Aorta (tissue), 5 donors: Measurements from ENCODE around the gene MDP1. TPM values are rescaled to one million over a fixed set of nuclear protein-coding genes. Genes with fewer than 3 reads are reported as not detected.

Experiments
- ATAC-seq: fragments of 200-7000 bp; cut with Tn5 transposase; one replicate; pipeline ENCODE4 v1.9.1; 2022; ENCODE audit warnings: moderate library complexity; ENCODE audit not compliant: low FRiP score
- DNase-seq, 2 donors: peaks; one replicate each; pipeline ENCODE4 v3.0.0-alpha.2; 2020
- H3K27ac ChIP-seq, 2 donors: one replicate each; pipeline ENCODE4 v1.5.1; 2013; ENCODE audit warnings: low read length in 2 of 2, mild to moderate bottlenecking in 2 of 2, moderate library complexity in 2 of 2, control low read depth in 1 of 2, inconsistent platforms in 1 of 2, low read depth in 1 of 2
- H3K27me3 ChIP-seq, 2 donors: one replicate each; pipeline ENCODE4 v1.6.1; 2013; ENCODE audit warnings: control low read depth in 1 of 2, low read length in 1 of 2, mild to moderate bottlenecking in 1 of 2, moderate library complexity in 1 of 2; ENCODE audit not compliant: insufficient read depth in 2 of 2, control insufficient read depth in 1 of 2
- H3K36me3 ChIP-seq, 2 donors: one replicate each; pipeline ENCODE4 v1.6.1; 2013; ENCODE audit warnings: control low read depth in 1 of 2, low read length in 1 of 2, mild to moderate bottlenecking in 1 of 2; ENCODE audit not compliant: insufficient read depth in 2 of 2, control insufficient read depth in 1 of 2
- H3K4me1 ChIP-seq, 2 donors: one replicate each; pipeline ENCODE4 v1.6.1; 2013; ENCODE audit warnings: low read length in 2 of 2, control low read depth in 1 of 2, mild to moderate bottlenecking in 1 of 2, moderate library complexity in 1 of 2; ENCODE audit not compliant: insufficient read depth in 2 of 2, control insufficient read depth in 1 of 2
- H3K4me3 ChIP-seq, 2 donors: one replicate each; pipeline ENCODE4 v1.5.1; 2013; ENCODE audit warnings: low read length in 2 of 2, control low read depth in 1 of 2, mild to moderate bottlenecking in 1 of 2
- H3K9me3 ChIP-seq: one replicate; pipeline ENCODE4 v1.6.1; 2013; ENCODE audit warnings: mild to moderate bottlenecking, low read length; ENCODE audit not compliant: control insufficient read depth
- WGBS, 2 donors: extraction: QIAGEN DNeasy Blood & Tissue Kit; methylation state at CpG; one replicate each; pipeline ENCODE4 v1.1.7; 2013; 5-methylcytosine and 5-hydroxymethylcytosine counted together
- intact Hi-C, 2 donors: fragments of 100-400 bp; cut with DNase I; formaldehyde crosslinking; loops; one replicate each; pipeline versions ENCODE4 v1.14.2 to v1.15.0; 2022
- polyA plus RNA-seq, 2 donors: library from polyadenylated mRNA; stranded (reverse); fragments of 200-250 nt; gene quantifications; one replicate each; pipeline ENCODE4 v1.2.3, GENCODE V29; 2013
- total RNA-seq, 2 donors: library from RNA; stranded (reverse); fragmentation: NEBNext Ultra II Directional; extraction: Animal tissue kit (Norgen Biotek cat#: 25700); gene quantifications; one replicate each; pipeline ENCODE4 v1.2.1, GENCODE V29; 2021
- donor health status: healthy with polysubstance abuse.
- donor health status: Bipolar disorder and iron deficiency.
- donor health status: DM: no; HTN: no; CAD: no.
- donor health status: DM: no; HTN: no; CAD: no.
- donor health status: DM: yes; HTN: yes; CAD: no.

Gene MDP1
- total and polyA plus RNA-seq, 4 donors = 15.2 to 49.6 (median 29.1) TPM

GRCh38 chr14:24260026-24260779 is 44.3 kb upstream of the MDP1 start:
- 89% methylated on average over 16 of the region's 16 CpGs for WGBS, 2 donors
- DNase-seq (no peak), ATAC-seq (no peak)
- no peaks in the 10 kb centered on the region for H3K27me3 ChIP-seq
- no peak overlapping the region for H3K4me3 ChIP-seq
- H3K9me3 ChIP-seq = no peaks in the 10 kb centered on the region
- H3K27ac ChIP-seq = no peak overlapping the region
- no peaks in the 10 kb centered on the region for H3K36me3 ChIP-seq
- intact Hi-C loops = no loop called here
- H3K4me1 ChIP-seq = no peaks in the 10 kb centered on the region

GRCh38 chr14:24259282-24260025 is 43.6 kb upstream of the MDP1 start:
- no peaks in the 10 kb centered on the region for H3K9me3 ChIP-seq
- H3K27me3 ChIP-seq = no peaks in the 10 kb centered on the region
- H3K4me1 ChIP-seq = no peaks in the 10 kb centered on the region
- no peak for DNase-seq
- WGBS, 2 donors = 61 to 67% methylated on average over 16 of the region's 16 CpGs
- no peak overlapping the region for H3K27ac ChIP-seq
- H3K36me3 ChIP-seq = no peaks in the 10 kb centered on the region
- intact Hi-C loops = no loop called here
- ATAC-seq = no peak
- no peak overlapping the region for H3K4me3 ChIP-seq

DNA sequence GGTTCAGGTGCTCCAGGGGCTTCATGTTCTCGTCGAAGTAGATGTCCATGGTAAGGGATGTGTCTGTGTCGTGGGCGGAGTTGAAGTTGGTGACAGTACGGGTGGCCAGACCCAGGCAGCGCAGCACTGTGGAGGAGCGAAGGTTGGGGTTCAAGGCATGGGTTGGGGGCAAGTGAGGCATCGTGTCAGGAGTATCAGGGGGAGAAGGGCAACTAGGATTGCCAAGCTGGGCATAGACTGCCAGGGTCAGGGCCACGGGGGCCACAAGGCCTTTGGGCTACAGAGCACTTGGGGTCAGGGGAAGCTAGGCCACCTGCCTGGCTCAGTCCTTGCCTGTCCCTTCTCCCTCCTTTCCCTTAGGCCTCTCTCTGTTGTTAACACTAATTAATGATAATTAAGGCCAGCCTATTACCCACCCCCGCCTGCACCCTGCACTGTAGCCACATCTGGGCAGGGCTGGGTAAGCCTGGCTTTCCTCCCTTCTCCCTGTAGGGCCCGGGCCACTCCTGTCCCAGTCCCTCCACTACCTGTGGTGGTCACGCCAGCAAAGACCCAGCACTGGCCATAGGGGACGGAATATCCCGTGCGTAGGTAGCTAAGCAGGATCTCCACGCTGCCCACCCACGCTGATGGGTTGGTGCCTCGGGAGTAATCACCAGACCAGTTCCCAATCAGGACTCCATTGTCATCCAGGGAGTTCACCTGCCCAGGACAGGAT is 42.8 kb upstream of the MDP1 start:
- WGBS, 2 donors = 90 to 92% methylated on average over 18 of the region's 18 CpGs
- ATAC-seq (no peak), DNase-seq (no peak)
- H3K4me3 ChIP-seq = no peak overlapping the region
- H3K4me1 ChIP-seq = no peaks in the 10 kb centered on the region
- intact Hi-C loops = no loop called here
- H3K36me3 ChIP-seq = no peaks in the 10 kb centered on the region
- no peak overlapping the region for H3K27ac ChIP-seq
- no peaks in the 10 kb centered on the region for H3K9me3 ChIP-seq
- no peaks in the 10 kb centered on the region for H3K27me3 ChIP-seq

- WGBS, 2 donors = 85 to 86% methylated on average over 9 of the region's 9 CpGs
- no peak for ATAC-seq
- Histone ChIP-seq H3K9me3 (no peaks in the 10 kb centered on the region), H3K27ac (no peak overlapping the region), H3K27me3 (no peaks in the 10 kb centered on the region), H3K36me3 (no peaks in the 10 kb centered on the region), H3K4me3 (no peak overlapping the region), H3K4me1 (no peaks in the 10 kb centered on the region)
- intact Hi-C loops = no loop called here
- no peak for DNase-seq
Measured at GRCh38 chr14:24258119-24258518, 42.3 kb upstream of the MDP1 start.

DNA sequence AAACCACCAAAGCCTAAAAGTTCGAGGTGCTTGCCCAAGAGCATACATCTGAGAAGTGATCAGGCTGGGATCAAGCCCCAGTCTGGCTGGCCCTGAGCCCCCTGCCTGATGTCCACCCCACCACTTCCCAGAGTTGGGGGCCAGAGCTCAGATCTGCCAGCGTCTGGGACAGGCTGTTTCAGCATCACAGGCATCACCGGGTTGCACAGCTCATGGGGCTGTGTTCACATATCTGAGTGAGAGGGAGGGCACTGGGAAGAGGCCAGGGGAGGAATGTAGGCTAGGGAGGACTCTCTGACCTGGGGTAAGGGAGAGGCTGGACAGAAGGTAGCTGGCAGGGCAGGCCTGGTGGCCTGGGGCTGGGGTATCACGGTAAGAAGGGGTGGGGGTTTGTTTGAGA is 41.1 kb upstream of the MDP1 start:
- Histone ChIP-seq H3K36me3 (no peaks in the 10 kb centered on the region), H3K4me3 (no peak overlapping the region), H3K9me3 (no peaks in the 10 kb centered on the region), H3K27me3 (no peaks in the 10 kb centered on the region), H3K4me1 (no peaks in the 10 kb centered on the region), H3K27ac (no peak overlapping the region)
- intact Hi-C loops = no loop called here
- no peak for DNase-seq
- ATAC-seq = no peak
- WGBS, 2 donors = 65 to 66% methylated on average over 4 of the region's 4 CpGs

DNA sequence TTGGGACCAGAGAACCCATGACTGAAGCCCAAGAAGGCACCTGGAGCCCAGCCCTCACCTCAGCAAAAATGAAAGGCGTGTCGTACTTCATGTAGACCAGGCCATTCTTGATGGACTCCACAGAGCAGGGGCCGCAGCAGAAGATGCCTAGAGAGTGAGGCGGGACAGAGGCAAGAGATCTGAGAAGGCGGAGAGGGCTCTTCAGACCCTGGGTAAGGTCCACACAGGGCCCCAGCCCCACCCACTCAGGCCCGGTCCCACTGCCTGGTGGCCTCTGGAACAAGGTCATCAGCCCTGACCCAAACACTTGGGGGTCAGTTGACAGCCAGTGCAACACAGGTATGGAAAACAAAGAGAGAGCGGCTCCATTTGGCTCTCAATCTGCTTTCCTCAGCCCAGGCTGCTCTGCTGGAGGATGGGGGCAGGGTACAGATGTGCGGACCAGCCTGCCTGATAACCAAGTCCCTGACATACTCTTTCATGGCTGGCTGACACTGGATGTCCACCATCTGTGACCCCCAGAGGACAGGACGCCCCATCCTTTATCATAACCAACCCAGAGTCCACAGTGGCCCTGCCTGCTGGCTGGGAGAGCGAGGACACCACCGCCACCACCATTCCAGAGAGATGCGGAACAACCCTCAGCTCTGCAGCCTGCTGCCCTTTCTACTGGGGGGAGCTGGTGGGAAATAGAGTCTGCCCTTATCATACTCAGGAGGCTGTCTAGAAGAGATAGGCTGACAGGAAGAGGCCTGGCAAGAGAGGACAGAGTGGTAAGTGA is 40.3 kb upstream of the MDP1 start:
- DNase-seq (no peak), ATAC-seq (no peak)
- WGBS, 2 donors = 92 to 95% methylated on average over 12 of the region's 12 CpGs
- intact Hi-C loops = no loop called here
- no peaks in the 10 kb centered on the region for H3K9me3 ChIP-seq
- no peak overlapping the region for H3K27ac ChIP-seq
- no peak overlapping the region for H3K4me3 ChIP-seq
- no peaks in the 10 kb centered on the region for H3K36me3 ChIP-seq
- no peaks in the 10 kb centered on the region for H3K27me3 ChIP-seq
- no peaks in the 10 kb centered on the region for H3K4me1 ChIP-seq

- Histone ChIP-seq H3K36me3 (no peaks in the 10 kb centered on the region), H3K27me3 (no peaks in the 10 kb centered on the region), H3K4me1 (no peaks in the 10 kb centered on the region), H3K27ac (no peak overlapping the region), H3K4me3 (no peak overlapping the region), H3K9me3 (no peaks in the 10 kb centered on the region)
- no peak for DNase-seq
- ATAC-seq = no peak
- intact Hi-C loops = no loop called here
- 92 to 94% methylated on average over 8 of the region's 8 CpGs for WGBS, 2 donors
Measured at GRCh38 chr14:24255438-24255837, 39.6 kb upstream of the MDP1 start.

DNA sequence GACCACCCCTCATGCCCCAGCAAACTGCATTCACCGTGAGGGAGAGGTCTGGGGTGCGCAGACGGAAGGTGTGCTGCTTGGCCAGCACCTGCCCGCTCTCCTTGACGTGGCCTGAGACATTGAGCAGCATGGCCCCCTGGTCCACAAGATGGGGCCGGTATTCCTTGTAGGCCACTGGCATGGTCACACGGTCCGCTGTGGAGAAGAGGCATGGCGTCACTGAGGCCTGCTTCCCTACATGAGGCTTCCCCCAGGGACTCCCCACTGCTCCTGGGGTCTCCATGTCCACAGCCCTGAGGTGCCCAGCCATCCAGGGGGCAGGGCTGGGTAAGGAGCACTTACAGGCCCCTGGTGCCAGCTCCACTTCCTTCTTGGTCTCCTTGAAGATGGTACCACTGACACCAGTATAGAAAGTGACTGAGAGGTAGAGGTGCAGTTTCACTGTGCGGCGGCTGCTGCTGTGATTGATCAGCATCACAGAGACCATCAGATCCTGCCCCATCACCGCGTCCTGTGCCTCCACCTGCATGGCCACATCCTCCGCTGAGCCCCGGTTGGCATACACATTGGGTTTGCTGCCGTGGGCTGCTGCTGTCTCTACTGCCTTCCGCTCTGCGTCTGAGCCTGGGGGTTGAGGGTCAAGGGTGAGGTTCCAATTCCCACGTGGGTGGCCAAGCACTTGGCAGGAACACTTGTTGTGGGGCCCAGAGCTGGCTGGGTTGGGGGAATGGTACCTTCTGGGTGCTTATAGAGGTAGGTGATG is 38.9 kb upstream of the MDP1 start:
- ATAC-seq (no peak), DNase-seq (no peak)
- H3K4me1 ChIP-seq = no peaks in the 10 kb centered on the region
- H3K4me3 ChIP-seq = no peak overlapping the region
- no peaks in the 10 kb centered on the region for H3K27me3 ChIP-seq
- H3K27ac ChIP-seq = no peak overlapping the region
- intact Hi-C loops = loop anchor here in 1 of 2 donors (5.0 kb wide), 1 partner anchor 162 kb away; no protein-coding TSS in a partner anchor
- no peaks in the 10 kb centered on the region for H3K36me3 ChIP-seq
- no peaks in the 10 kb centered on the region for H3K9me3 ChIP-seq
- WGBS, 2 donors = 92 to 94% methylated on average over 19 of the region's 19 CpGs
